ENCODE measurements around the gene SHTN1.
A peak's percentile ranks its signal among the peaks of the same experiment; 100 is the strongest.

SHTN1 gene

GRCh38 chr10:116905845-116906210 lies 99.2 kb downstream of the SHTN1 start:
- no peak overlapping the region for H3K27ac ChIP-seq
- TF ChIP-seq ZFX (IDR thresholded peaks at IDR 0.05) (no peak), CTCF (conservative IDR thresholded peaks at IDR 0.05) (no peak)

- TF ChIP-seq ZFX (IDR thresholded peaks at IDR 0.05), result no peak
- no peak for TF ChIP-seq CTCF (conservative IDR thresholded peaks at IDR 0.05)
Observed at GRCh38 chr10:116899626-116900025, 105.4 kb downstream of the SHTN1 start.

GRCh38 chr10:116893686-116894037 lies 111.3 kb downstream of the SHTN1 start:
- TF ChIP-seq ZFX (IDR thresholded peaks at IDR 0.05), result no peak
- TF ChIP-seq CTCF (conservative IDR thresholded peaks at IDR 0.05), result no peak
- no peak overlapping the region; the same call in 1 of the 2 replicates for H3K27ac ChIP-seq

More at GRCh38 chr10:116899626-116900025, 105.4 kb downstream of the SHTN1 start:
- no peak overlapping the region for H3K27ac ChIP-seq

- TF ChIP-seq CTCF (conservative IDR thresholded peaks at IDR 0.05) (no peak), ZFX (IDR thresholded peaks at IDR 0.05) (no peak)
- peak overlapping the region; percentile 34; the same call in 1 of the 2 replicates for H3K27ac ChIP-seq
Observed at GRCh38 chr10:116892907-116893685, 111.9 kb downstream of the SHTN1 start.

GRCh38 chr10:116891208-116891607 lies 113.8 kb downstream of the SHTN1 start:
- TF ChIP-seq CTCF (conservative IDR thresholded peaks at IDR 0.05), result no peak
- no peak overlapping the region for H3K27ac ChIP-seq

- H3K27ac ChIP-seq, result no peak overlapping the region
- TF ChIP-seq CTCF (conservative IDR thresholded peaks at IDR 0.05) (no peak), ZFX (IDR thresholded peaks at IDR 0.05) (no peak)
Observed at GRCh38 chr10:116889066-116889465, 115.9 kb downstream of the SHTN1 start.

GRCh38 chr10:116888380-116889055 lies 116.5 kb downstream of the SHTN1 start:
- no peak for TF ChIP-seq CTCF (conservative IDR thresholded peaks at IDR 0.05)
- TF ChIP-seq ZFX (IDR thresholded peaks at IDR 0.05), result no peak
- H3K27ac ChIP-seq, result no peak overlapping the region

Data from C4-2B (cell line).